NT2/D1 (cell line): ENCODE results near the gene POU2F2.

Experiments used
- SUZ12 ChIP-seq: IDR thresholded peaks from 2 replicates; pipeline ENCODE4 v1.6.1; 2011; ENCODE audit not compliant: insufficient read length, insufficient read depth; ENCODE audit errors: extremely low read depth
- YY1 ChIP-seq: IDR thresholded peaks from 2 replicates; pipeline ENCODE4 v1.6.1; 2011; ENCODE audit not compliant: insufficient read length, insufficient read depth
- ZNF274 ChIP-seq: IDR thresholded peaks from 2 replicates; pipeline ENCODE4 v1.6.1; 2011; ENCODE audit warnings: mild to moderate bottlenecking, low read depth, low read length

DNA sequence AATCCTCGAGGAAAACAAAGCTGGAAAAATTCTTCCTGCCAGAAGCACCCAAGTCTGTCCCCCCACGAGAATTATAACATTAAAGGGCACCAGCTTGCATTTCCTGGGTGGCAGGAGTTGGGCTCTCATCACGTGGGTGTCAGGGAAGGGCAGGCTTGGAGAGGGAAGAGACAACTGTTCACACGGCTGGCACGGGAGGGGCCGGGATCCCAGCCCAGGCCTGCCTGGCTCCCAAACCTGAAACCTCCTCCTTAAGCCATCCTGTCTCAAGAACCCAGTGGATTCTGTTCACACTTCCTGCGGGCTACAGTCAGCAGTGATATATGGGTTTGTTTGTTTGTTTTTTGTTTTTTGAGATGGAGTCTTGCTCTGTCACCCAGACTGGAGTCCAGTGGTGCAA lies 74.4 kb downstream of the POU2F2 start:
- no peak for TF ChIP-seq ZNF274
- TF ChIP-seq SUZ12 = no peak
- no peak for TF ChIP-seq YY1
